Calu3 (cell line): ENCODE results near the gene LHFPL3. TPM values are rescaled to one million over a fixed set of nuclear protein-coding genes. Genes with fewer than 3 reads are reported as not detected.

Source experiments
- BruUV-seq: library from RNA; stranded (reverse); fragments of 400-500 nt; replicated peaks from 2 replicates; lab custom pipeline; 2021; lab: Mats Ljungman, UMichigan
- CTCF ChIA-PET: fragments of 300-600 bp; sonication (Branson Sonifier 250); formaldehyde crosslinking; loops from one replicate; lab custom pipeline; 2022; ENCODE audit warnings: antibody characterized with exemption; lab: Charles Lee
- DNase-seq: peaks from one replicate; pipeline ENCODE4 v3.0.0; 2022
- H3K27ac Mint-ChIP-seq: one replicate; pipeline ENCODE4 v1.8.0; 2022; ENCODE audit warnings: mixed read lengths; ENCODE audit not compliant: unreplicated experiment
- H3K27me3 Mint-ChIP-seq: one replicate; pipeline ENCODE4 v1.8.0; 2022; ENCODE audit warnings: mixed read lengths; ENCODE audit not compliant: unreplicated experiment
- H3K36me3 Mint-ChIP-seq: one replicate; pipeline ENCODE4 v1.8.0; 2022; ENCODE audit warnings: mild to moderate bottlenecking, moderate library complexity, mixed read lengths; ENCODE audit not compliant: insufficient read depth, unreplicated experiment
- H3K4me1 Mint-ChIP-seq: one replicate; pipeline ENCODE4 v1.8.0; 2022; ENCODE audit warnings: mild to moderate bottlenecking, low read depth, mixed read lengths; ENCODE audit not compliant: unreplicated experiment
- H3K4me3 Mint-ChIP-seq: one replicate; pipeline ENCODE4 v1.8.0; 2022; ENCODE audit warnings: mild to moderate bottlenecking, low read depth, moderate library complexity, mixed read lengths; ENCODE audit not compliant: unreplicated experiment
- H3K9me3 Mint-ChIP-seq: one replicate; pipeline ENCODE4 v1.8.0; 2022; ENCODE audit warnings: low read depth, mixed read lengths; ENCODE audit not compliant: unreplicated experiment
- CTCF ChIP-seq: fragments of 200-600 bp; IDR thresholded peaks from one replicate; pipeline ENCODE4 v1.8.0; 2022; ENCODE audit warnings: antibody characterized with exemption; ENCODE audit not compliant: unreplicated experiment
- intact Hi-C: fragments of 100-400 bp; cut with micrococcal nuclease; formaldehyde crosslinking; loops from one replicate; pipeline ENCODE4 v1.10.0; 2022; ENCODE audit not compliant: unreplicated experiment
- total RNA-seq: library from RNA; stranded (reverse); gene quantifications from 2 replicates; pipeline ENCODE4 v1.2.3, GENCODE V29; 2022

LHFPL3 gene
- total RNA-seq, 1 experiment from 2014 or later = not detected

GRCh38 chr7:104900525-104901239 is 572.3 kb downstream of the LHFPL3 start:
- Mint-ChIP-seq H3K4me3 (no peak overlapping the region), H3K27ac (no peak overlapping the region), H3K27me3 (no peaks in the 10 kb centered on the region), H3K36me3 (no peaks in the 10 kb centered on the region), H3K9me3 (no peaks in the 10 kb centered on the region), H3K4me1 (peaks cover 7% of the 10 kb centered on the region)
- intact Hi-C loops = no loop called here
- CTCF ChIA-PET = interaction anchor here (0.8 kb wide), 1 partner anchor 669 kb away, joined by 3 read pairs; no protein-coding TSS in a partner anchor
- no peak for TF ChIP-seq CTCF
- no peak for DNase-seq
- no TSS peak for BruUV-seq

- no peaks in the 10 kb centered on the region for H3K36me3 Mint-ChIP-seq
- no TSS peak for BruUV-seq
- CTCF ChIA-PET = no interaction called here
Measured at GRCh38 chr7:104901240-104901619, 572.8 kb downstream of the LHFPL3 start.

GRCh38 chr7:104902183-104902582 is 573.8 kb downstream of the LHFPL3 start:
- no peaks in the 10 kb centered on the region for H3K9me3 Mint-ChIP-seq

More at GRCh38 chr7:104901240-104901619, 572.8 kb downstream of the LHFPL3 start:
- no peak for TF ChIP-seq CTCF
- Mint-ChIP-seq H3K27me3 (no peaks in the 10 kb centered on the region), H3K27ac (no peak overlapping the region), H3K4me3 (no peak overlapping the region), H3K4me1 (peaks cover 7% of the 10 kb centered on the region), H3K9me3 (no peaks in the 10 kb centered on the region)
- intact Hi-C loops = no loop called here
- no peak for DNase-seq

GRCh38 chr7:104903044-104903443 is 574.6 kb downstream of the LHFPL3 start:
- Mint-ChIP-seq H3K27ac (no peak overlapping the region), H3K36me3 (no peaks in the 10 kb centered on the region), H3K4me3 (no peak overlapping the region), H3K4me1 (peaks cover 7% of the 10 kb centered on the region), H3K27me3 (no peaks in the 10 kb centered on the region), H3K9me3 (no peaks in the 10 kb centered on the region)
- BruUV-seq = no TSS peak
- intact Hi-C loops = no loop called here
- TF ChIP-seq CTCF = no peak
- DNase-seq = no peak
- CTCF ChIA-PET = no interaction called here

More at GRCh38 chr7:104902183-104902582, 573.8 kb downstream of the LHFPL3 start:
- Mint-ChIP-seq H3K36me3 (no peaks in the 10 kb centered on the region), H3K27me3 (no peaks in the 10 kb centered on the region), H3K4me1 (peaks cover 7% of the 10 kb centered on the region), H3K27ac (no peak overlapping the region), H3K4me3 (no peak overlapping the region)
- no TSS peak for BruUV-seq
- TF ChIP-seq CTCF = no peak
- CTCF ChIA-PET = no interaction called here
- intact Hi-C loops = no loop called here
- DNase-seq = no peak
